ENCODE data around the gene PRPSAP2.
"Not testable (repeated sequence)": the region's sequence is repeated elsewhere in the genome, so short reads cannot be mapped to it uniquely, and the experiment has no call there.

Gene PRPSAP2

GRCh38 chr17:18857864-18858566 is at the start of gene PRPSAP2:
PRPSAP2 (plus strand) TSS chr17:18858131; CDS start chr17:18865834, 7,703 bp downstream.
- DNase-seq (ENCODE audit: low read depth): peak; percentile 84

GRCh38 chr17:18815924-18816323 is 42.0 kb upstream of the PRPSAP2 start:
- DNase-seq (ENCODE audit: low read depth): not testable (repeated sequence)

GRCh38 chr17:18816489-18817371 is 41.2 kb upstream of the PRPSAP2 start:
- DNase-seq (ENCODE audit: low read depth): peak; percentile 32

- not testable (repeated sequence) for DNase-seq (ENCODE audit: low read depth)
Measured at GRCh38 chr17:18821430-18821829, 36.5 kb upstream of the PRPSAP2 start.

- DNase-seq (ENCODE audit: low read depth): not testable (repeated sequence)
Measured at GRCh38 chr17:18827613-18828012, 30.3 kb upstream of the PRPSAP2 start.

- no peak for DNase-seq (ENCODE audit: low read depth)
Measured at GRCh38 chr17:18848501-18848900, 9.4 kb upstream of the PRPSAP2 start.

- DNase-seq (ENCODE audit: low read depth): no peak
Measured at GRCh38 chr17:18850679-18851078, 7.3 kb upstream of the PRPSAP2 start.

- DNase-seq (ENCODE audit: low read depth): no peak
Measured at GRCh38 chr17:18851201-18851600, 6.7 kb upstream of the PRPSAP2 start.

GRCh38 chr17:18854956-18855355 is 3.0 kb upstream of the PRPSAP2 start:
- DNase-seq (ENCODE audit: low read depth): no peak

- DNase-seq (ENCODE audit: low read depth): peak; percentile 89
Measured at GRCh38 chr17:18855831-18856569, 1.9 kb upstream of the PRPSAP2 start.

- no peak for DNase-seq (ENCODE audit: low read depth)
Measured at GRCh38 chr17:18856570-18856915, 1.4 kb upstream of the PRPSAP2 start.

GRCh38 chr17:18858567-18859245 is 775 bp downstream of the PRPSAP2 start:
- no peak for DNase-seq (ENCODE audit: low read depth)

GRCh38 chr17:18859256-18859655 is 1.3 kb downstream of the PRPSAP2 start:
- DNase-seq (ENCODE audit: low read depth): no peak

GRCh38 chr17:18860161-18860972 is 2.4 kb downstream of the PRPSAP2 start:
- no peak for DNase-seq (ENCODE audit: low read depth)

- DNase-seq (ENCODE audit: low read depth): no peak
Measured at GRCh38 chr17:18862011-18862410, 4.1 kb downstream of the PRPSAP2 start.

- DNase-seq (ENCODE audit: low read depth): not testable (repeated sequence)
Measured at GRCh38 chr17:18864996-18865395, 7.1 kb downstream of the PRPSAP2 start.

GRCh38 chr17:18866866-18867813 is 9.2 kb downstream of the PRPSAP2 start:
- no peak for DNase-seq (ENCODE audit: low read depth)

GRCh38 chr17:18877104-18877645 is 19.2 kb downstream of the PRPSAP2 start:
- DNase-seq (ENCODE audit: low read depth): no peak

- no peak for DNase-seq (ENCODE audit: low read depth)
Measured at GRCh38 chr17:18888766-18889290, 30.9 kb downstream of the PRPSAP2 start.
